Gastroesophageal sphincter (tissue), 4 donors: Measurements from ENCODE around the gene TSPAN11. TPM values are rescaled to one million over a fixed set of nuclear protein-coding genes. Genes with fewer than 3 reads are reported as not detected.
A peak's percentile ranks its signal among the peaks of the same experiment; 100 is the strongest.

ENCODE experiments used
- ATAC-seq: fragments of 150-250 bp; one replicate; pipeline ENCODE4 v1.9.1; 2016; ENCODE audit warnings: mild to moderate bottlenecking, moderate library complexity
- H3K27ac ChIP-seq, 4 donors: fragments of 200-600 bp; sonication (generic) in 3 of 4; 1 replicate in 3 of 4; 2 replicates in 1 of 4; pipeline ENCODE4 v1.5.1; 2016 to 2019
- H3K27me3 ChIP-seq: fragments of 200-600 bp; sonication (generic); one replicate; pipeline ENCODE4 v1.5.1; 2019
- H3K36me3 ChIP-seq, 2 donors: fragments of 200-600 bp; sonication (generic); one replicate each; pipeline ENCODE4 v1.5.1; 2019; ENCODE audit warnings: control low read depth in 1 of 2
- H3K4me1 ChIP-seq, 3 donors: fragments of 200-600 bp; sonication (generic); 1 replicate in 2 of 3; 2 replicates in 1 of 3; pipeline ENCODE4 v1.5.1; 2016 to 2019; ENCODE audit warnings: control low read depth in 2 of 3
- H3K4me3 ChIP-seq, 2 donors: fragments of 200-600 bp; sonication (generic); one replicate each; pipeline ENCODE4 v1.5.1; 2019; ENCODE audit warnings: mild to moderate bottlenecking in 1 of 2, moderate library complexity in 1 of 2
- H3K9me3 ChIP-seq, 3 donors: fragments of 200-600 bp; sonication (generic); one replicate each; pipeline ENCODE4 v1.5.1; 2017 to 2019; ENCODE audit warnings: control low read depth in 2 of 3
- EP300 ChIP-seq: sonication (generic); formaldehyde crosslinking; IDR thresholded peaks from one replicate; pipeline ENCODE4 v1.6.1; 2017; ENCODE audit warnings: antibody characterized with exemption, mild to moderate bottlenecking
- POLR2A ChIP-seq, 2 donors: fragments of 450-650 bp; IDR thresholded peaks; one replicate each; pipeline ENCODE4 v1.6.1; 2017; ENCODE audit warnings: antibody characterized with exemption in 2 of 2, mild to moderate bottlenecking in 2 of 2, moderate library complexity in 1 of 2
- POLR2AphosphoS5 ChIP-seq: sonication (generic); formaldehyde crosslinking; IDR thresholded peaks from one replicate; pipeline ENCODE4 v1.6.1; 2017; ENCODE audit warnings: antibody characterized with exemption
- WGBS, 2 donors: methylation state at CpG; one replicate each; pipeline ENCODE4 v1.1.5; 2018; ENCODE audit warnings: low coverage in 1 of 2; 5-methylcytosine and 5-hydroxymethylcytosine counted together
- total RNA-seq, 4 donors: library from RNA; depleted of rRNA; stranded (reverse); fragments of >200 nt; gene quantifications; one replicate each; pipeline ENCODE4 v1.1.0, GENCODE V29; 2016
- TF ChIP-seq, protein P1 (sequence below), 4 experiments: fragments of 200-600 bp in 2 of 4; fragments of 450-650 bp in 2 of 4; sonication (generic) in 1 of 4; IDR thresholded peaks; one replicate each; pipeline ENCODE4 v1.5.1; 2017 to 2019; ENCODE audit warnings: antibody characterized with exemption in 4 of 4, mild to moderate bottlenecking in 2 of 4, moderate library complexity in 2 of 4

Gene TSPAN11
- total RNA-seq, 4 donors from 2014 or later = 4.8 to 15.9 (median 6.5) TPM

GRCh38 chr12:30930641-30931040, 4.1 kb downstream of the TSPAN11 start:
- peaks cover 0 to 13% (median 7%) of the 10 kb centered on the region in 3 donors for H3K4me1 ChIP-seq

GRCh38 chr12:30932881-30933280, 6.3 kb downstream of the TSPAN11 start:
- no peak for ATAC-seq
- H3K4me1 ChIP-seq = no peaks in the 10 kb centered on the region
- TF ChIP-seq POLR2A (IDR thresholded peaks at IDR 0.05) (no peak), EP300 (no peak), POLR2AphosphoS5 (no peak)
- TF ChIP-seq, protein P1, sequence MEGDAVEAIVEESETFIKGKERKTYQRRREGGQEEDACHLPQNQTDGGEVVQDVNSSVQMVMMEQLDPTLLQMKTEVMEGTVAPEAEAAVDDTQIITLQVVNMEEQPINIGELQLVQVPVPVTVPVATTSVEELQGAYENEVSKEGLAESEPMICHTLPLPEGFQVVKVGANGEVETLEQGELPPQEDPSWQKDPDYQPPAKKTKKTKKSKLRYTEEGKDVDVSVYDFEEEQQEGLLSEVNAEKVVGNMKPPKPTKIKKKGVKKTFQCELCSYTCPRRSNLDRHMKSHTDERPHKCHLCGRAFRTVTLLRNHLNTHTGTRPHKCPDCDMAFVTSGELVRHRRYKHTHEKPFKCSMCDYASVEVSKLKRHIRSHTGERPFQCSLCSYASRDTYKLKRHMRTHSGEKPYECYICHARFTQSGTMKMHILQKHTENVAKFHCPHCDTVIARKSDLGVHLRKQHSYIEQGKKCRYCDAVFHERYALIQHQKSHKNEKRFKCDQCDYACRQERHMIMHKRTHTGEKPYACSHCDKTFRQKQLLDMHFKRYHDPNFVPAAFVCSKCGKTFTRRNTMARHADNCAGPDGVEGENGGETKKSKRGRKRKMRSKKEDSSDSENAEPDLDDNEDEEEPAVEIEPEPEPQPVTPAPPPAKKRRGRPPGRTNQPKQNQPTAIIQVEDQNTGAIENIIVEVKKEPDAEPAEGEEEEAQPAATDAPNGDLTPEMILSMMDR (IDR thresholded peaks at IDR 0.05) = no peak
- no peak overlapping the region for H3K27ac ChIP-seq
- no peak overlapping the region for H3K4me3 ChIP-seq
- 78 to 81% methylated on average over 2 of the region's 3 CpGs for WGBS, 2 donors
- no peaks in the 10 kb centered on the region for H3K36me3 ChIP-seq
- no peaks in the 10 kb centered on the region for H3K9me3 ChIP-seq
- peaks cover 12% of the 10 kb centered on the region for H3K27me3 ChIP-seq

More at GRCh38 chr12:30930641-30931040, 4.1 kb downstream of the TSPAN11 start:
- Histone ChIP-seq H3K4me3 (no peak overlapping the region), H3K27me3 (peaks cover 28% of the 10 kb centered on the region), H3K27ac (peak overlapping the region in 3 of 4 donors; percentile 10 to 42 (median 14)), H3K36me3 (no peaks in the 10 kb centered on the region), H3K9me3 (no peaks in the 10 kb centered on the region)
- ATAC-seq = peak; percentile 37
- 37% methylated on average over 2 of the region's 5 CpGs; no CpG with 5 or more reads in 1 of the 2 donors for WGBS, 2 donors
- TF ChIP-seq POLR2A (IDR thresholded peaks at IDR 0.05) = no peak
- TF ChIP-seq, protein P1 (IDR thresholded peaks at IDR 0.05) = no peak
- TF ChIP-seq POLR2AphosphoS5 = no peak
- TF ChIP-seq EP300 = no peak

DNA sequence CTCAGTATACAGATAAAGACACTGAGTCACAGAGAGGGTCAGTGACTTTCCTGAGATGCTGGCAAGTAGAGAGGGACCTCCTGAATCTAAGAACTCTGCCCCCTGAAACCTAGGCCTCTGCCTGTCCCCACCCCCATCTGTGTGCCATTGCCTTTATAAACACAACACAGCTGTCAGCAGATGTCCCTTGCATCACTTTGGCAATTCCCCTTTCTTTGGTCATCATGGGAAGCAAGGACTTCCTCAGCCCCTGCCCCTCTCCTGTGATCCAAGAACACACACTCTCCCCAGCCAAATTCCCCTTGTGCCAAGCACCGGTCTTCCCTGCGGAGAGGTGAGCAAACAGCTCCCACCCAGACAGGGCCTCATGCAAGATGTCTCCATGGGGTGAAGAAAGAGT, 8.3 kb downstream of the TSPAN11 start:
- Histone ChIP-seq H3K36me3 (no peaks in the 10 kb centered on the region), H3K27ac (no peak overlapping the region), H3K4me1 (no peaks in the 10 kb centered on the region), H3K27me3 (peaks cover 6% of the 10 kb centered on the region), H3K4me3 (no peak overlapping the region), H3K9me3 (no peaks in the 10 kb centered on the region)
- no peak for ATAC-seq
- TF ChIP-seq EP300 (no peak), POLR2A (IDR thresholded peaks at IDR 0.05) (no peak), POLR2AphosphoS5 (no peak)
- TF ChIP-seq, protein P1 (IDR thresholded peaks at IDR 0.05) = no peak
- no CpG with 5 or more reads among the region's 2 CpGs for WGBS, 2 donors

DNA sequence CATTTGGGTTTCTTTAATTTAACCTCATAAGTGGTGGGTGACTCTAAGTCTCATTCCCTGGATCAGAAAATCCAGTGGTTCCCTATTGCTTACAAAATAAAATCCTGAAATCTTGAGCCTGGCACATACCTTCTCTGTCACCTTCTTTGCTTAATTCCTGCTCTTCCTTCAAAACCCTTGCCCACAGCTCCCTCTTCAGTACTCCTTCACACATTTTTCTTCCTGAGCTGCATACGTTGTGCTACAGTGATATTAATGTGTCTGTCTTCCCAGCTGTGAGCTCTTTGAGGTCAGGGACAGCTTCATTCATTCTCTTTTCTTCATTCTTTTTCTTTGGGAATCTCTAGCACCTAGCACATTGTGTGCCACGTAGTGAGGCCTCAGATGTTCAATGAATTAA, 9.5 kb downstream of the TSPAN11 start:
- 22 to 40% methylated on average over 1 to 2 of the region's 2 CpGs for WGBS, 2 donors
- no peak for ATAC-seq
- Histone ChIP-seq H3K4me1 (no peaks in the 10 kb centered on the region), H3K27ac (no peak overlapping the region), H3K4me3 (no peak overlapping the region), H3K27me3 (peaks cover 6% of the 10 kb centered on the region), H3K36me3 (no peaks in the 10 kb centered on the region), H3K9me3 (no peaks in the 10 kb centered on the region)
- no peak for TF ChIP-seq POLR2A (IDR thresholded peaks at IDR 0.05)
- TF ChIP-seq, protein P1 (IDR thresholded peaks at IDR 0.05) = no peak
- no peak for TF ChIP-seq EP300
- no peak for TF ChIP-seq POLR2AphosphoS5

DNA sequence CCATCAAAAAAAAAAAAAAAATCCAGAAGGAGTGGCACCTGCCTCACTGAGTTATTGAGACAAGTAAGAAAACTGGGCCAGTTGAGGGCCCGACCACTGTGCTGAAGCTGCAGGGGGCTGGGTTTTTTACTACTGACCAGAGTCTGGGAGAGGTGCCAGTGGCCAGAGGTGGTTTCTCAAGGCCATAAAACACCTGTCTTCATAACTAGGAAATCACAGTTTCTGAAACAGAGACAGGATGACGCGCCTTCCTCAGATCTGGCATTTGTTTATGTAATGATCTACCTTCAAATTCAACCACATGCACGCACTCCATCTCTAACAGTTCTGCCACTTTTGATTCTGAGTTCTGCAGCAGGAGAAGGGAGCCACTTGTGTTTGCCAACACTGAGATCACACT, 12.7 kb downstream of the TSPAN11 start:
- no peak for ATAC-seq
- Histone ChIP-seq H3K36me3 (no peaks in the 10 kb centered on the region), H3K27ac (no peak overlapping the region), H3K4me3 (no peak overlapping the region), H3K27me3 (peaks cover 6% of the 10 kb centered on the region), H3K4me1 (no peaks in the 10 kb centered on the region), H3K9me3 (no peaks in the 10 kb centered on the region)
- TF ChIP-seq EP300 = no peak
- TF ChIP-seq POLR2AphosphoS5 = no peak
- TF ChIP-seq POLR2A (IDR thresholded peaks at IDR 0.05) = no peak
- TF ChIP-seq, protein P1 (IDR thresholded peaks at IDR 0.05) = no peak
- 60 to 85% methylated on average over 1 to 4 of the region's 4 CpGs for WGBS, 2 donors
